ENCODE data around the gene HOXC9. TPM values are rescaled to one million over a fixed set of nuclear protein-coding genes. Genes with fewer than 3 reads are reported as not detected.
A peak's percentile ranks its signal among the peaks of the same experiment; 100 is the strongest.

HOXC9 gene
- total and polyA plus RNA-seq, 4 donors, result not detected

GRCh38 chr12:54033980-54034784 lies 34.2 kb downstream of the HOXC9 start:
- Histone ChIP-seq H3K27me3 (ENCODE audit: control insufficient read depth in 4 of 4, insufficient read depth in 4 of 4, low read length in 3 of 4) (peaks cover 12 to 28% (median 17%) of the 10 kb centered on the region in 4 donors), H3K9me3 (ENCODE audit: control insufficient read depth in 4 of 4, low read length in 3 of 4) (peaks cover 0 to 3% (median 0%) of the 10 kb centered on the region in 4 donors), H3K4me3 (ENCODE audit: low read depth in 1 of 3, low read length in 3 of 3) (peak overlapping the region in 1 of 3 donors; percentile 7), H3K36me3 (ENCODE audit: control insufficient read depth in 4 of 4, insufficient read depth in 3 of 4, low read depth in 1 of 4, low read length in 3 of 4) (no peaks in the 10 kb centered on the region), H3K9ac (ENCODE audit: low read depth in 1 of 2, low read length in 2 of 2) (no peak overlapping the region), H3K27ac (ENCODE audit: low read depth in 1 of 2, low read length in 2 of 2) (no peak overlapping the region), H3K4me1 (ENCODE audit: control insufficient read depth in 4 of 4, insufficient read depth in 4 of 4, low read length in 3 of 4) (peaks cover 0 to 20% (median 4%) of the 10 kb centered on the region in 4 donors)
- no peak for DNase-seq (ENCODE audit: low spot score)
- TF ChIP-seq HNF4A (conservative IDR thresholded peaks at IDR 0.05) (no peak), TAF1 (conservative IDR thresholded peaks at IDR 0.05) (no peak)
- WGBS, result 8% methylated on average over 57 of the region's 57 CpGs

GRCh38 chr12:54034785-54035310 lies 34.9 kb downstream of the HOXC9 start:
- Histone ChIP-seq H3K9me3 (ENCODE audit: control insufficient read depth in 4 of 4, low read length in 3 of 4) (peaks cover 0 to 3% (median 0%) of the 10 kb centered on the region in 4 donors), H3K4me1 (ENCODE audit: control insufficient read depth in 4 of 4, insufficient read depth in 4 of 4, low read length in 3 of 4) (peaks cover 0 to 14% (median 2%) of the 10 kb centered on the region in 4 donors), H3K27me3 (ENCODE audit: control insufficient read depth in 4 of 4, insufficient read depth in 4 of 4, low read length in 3 of 4) (peaks cover 10 to 35% (median 17%) of the 10 kb centered on the region in 4 donors), H3K9ac (ENCODE audit: low read depth in 1 of 2, low read length in 2 of 2) (no peak overlapping the region), H3K36me3 (ENCODE audit: control insufficient read depth in 4 of 4, insufficient read depth in 3 of 4, low read depth in 1 of 4, low read length in 3 of 4) (no peaks in the 10 kb centered on the region), H3K4me3 (ENCODE audit: low read depth in 1 of 3, low read length in 3 of 3) (no peak overlapping the region), H3K27ac (ENCODE audit: low read depth in 1 of 2, low read length in 2 of 2) (no peak overlapping the region)
- WGBS, result 28% methylated on average over 22 of the region's 22 CpGs
- TF ChIP-seq ZBTB33 (IDR thresholded peaks at IDR 0.05), result no peak
- TF ChIP-seq NR2F2 (IDR thresholded peaks at IDR 0.05), result no peak
- no peak for TF ChIP-seq TAF1 (conservative IDR thresholded peaks at IDR 0.05)
- no peak for TF ChIP-seq FOXA1 (IDR thresholded peaks at IDR 0.05)
- TF ChIP-seq REST (IDR thresholded peaks at IDR 0.05), result no peak
- TF ChIP-seq RXRA (IDR thresholded peaks at IDR 0.05), result no peak
- no peak for TF ChIP-seq HNF4G (IDR thresholded peaks at IDR 0.05)
- DNase-seq (ENCODE audit: low spot score), result no peak

GRCh38 chr12:54035568-54036264 lies 35.8 kb downstream of the HOXC9 start:
- Histone ChIP-seq H3K4me3 (ENCODE audit: low read depth in 1 of 3, low read length in 3 of 3) (no peak overlapping the region), H3K27me3 (ENCODE audit: control insufficient read depth in 4 of 4, insufficient read depth in 4 of 4, low read length in 3 of 4) (peaks cover 8 to 37% (median 14%) of the 10 kb centered on the region in 4 donors), H3K9me3 (ENCODE audit: control insufficient read depth in 4 of 4, low read length in 3 of 4) (peaks cover 0 to 3% (median 0%) of the 10 kb centered on the region in 4 donors), H3K36me3 (ENCODE audit: control insufficient read depth in 4 of 4, insufficient read depth in 3 of 4, low read depth in 1 of 4, low read length in 3 of 4) (no peaks in the 10 kb centered on the region), H3K9ac (ENCODE audit: low read depth in 1 of 2, low read length in 2 of 2) (no peak overlapping the region), H3K27ac (ENCODE audit: low read depth in 1 of 2, low read length in 2 of 2) (no peak overlapping the region), H3K4me1 (ENCODE audit: control insufficient read depth in 4 of 4, insufficient read depth in 4 of 4, low read length in 3 of 4) (peaks cover 0 to 14% (median 2%) of the 10 kb centered on the region in 4 donors)
- 72% methylated on average over 6 of the region's 6 CpGs for WGBS
- no peak for DNase-seq (ENCODE audit: low spot score)
- TF ChIP-seq JUND (IDR thresholded peaks at IDR 0.05) (no peak), TAF1 (conservative IDR thresholded peaks at IDR 0.05) (no peak), RAD21 (IDR thresholded peaks at IDR 0.05) (no peak), EGR1 (IDR thresholded peaks at IDR 0.05; ENCODE audit: low read depth in 2 of 2) (no peak), REST (IDR thresholded peaks at IDR 0.05) (no peak), FOXA2 (IDR thresholded peaks at IDR 0.05) (no peak), NR2F2 (IDR thresholded peaks at IDR 0.05) (no peak), SP1 (IDR thresholded peaks at IDR 0.05) (no peak), CTCF (IDR thresholded peaks at IDR 0.05; ENCODE audit: low read depth, low read length, missing input control) (no peak), RXRA (IDR thresholded peaks at IDR 0.05) (no peak)

All from liver (tissue), 9 donors.